Right lobe of liver (tissue), 4 donors: ENCODE data around the gene S1PR2.

Experiments
- CTCF ChIP-seq, 4 donors: fragments of 200-600 bp in 3 of 4; fragments of 450-650 bp in 1 of 4; IDR thresholded peaks; one replicate each; pipeline versions ENCODE4 v1.5.1 to v1.8.0; 2016 to 2022; ENCODE audit warnings: antibody characterized with exemption in 4 of 4, mild to moderate bottlenecking in 2 of 4
- POLR2A ChIP-seq: fragments of 450-650 bp; IDR thresholded peaks from one replicate; pipeline ENCODE4 v1.6.1; 2017; ENCODE audit warnings: antibody characterized with exemption, mild to moderate bottlenecking
- donor health status: DM: no; HTN: no; CAD: no.
- donor health status: DM: no; HTN: no; CAD: no.
- donor health status: DM: no; HTN: yes; CAD: no.

DNA sequence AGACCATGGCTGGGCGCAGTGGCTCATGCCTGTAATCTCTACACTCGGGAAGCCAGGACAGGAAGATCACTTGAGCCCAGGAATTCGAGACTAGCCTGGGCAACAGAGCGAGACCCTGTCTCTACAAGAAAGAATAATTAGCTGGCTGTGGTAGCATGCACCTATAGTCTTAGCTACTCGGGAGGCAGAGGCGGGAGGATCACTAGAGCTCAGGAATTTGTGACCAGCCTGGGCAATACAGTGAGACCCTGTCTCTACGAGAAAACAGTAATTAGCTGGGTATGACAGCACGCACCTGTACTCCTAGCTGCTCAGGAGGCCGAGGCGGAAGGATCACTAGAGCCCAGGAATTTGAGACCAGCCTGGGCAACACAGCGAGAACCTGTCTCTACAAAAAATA is 43.8 kb downstream of the S1PR2 start:
- TF ChIP-seq CTCF (IDR thresholded peaks at IDR 0.05) (no peak), POLR2A (no peak)
